Esophagus muscularis mucosa (tissue), 4 donors: ENCODE measurements around the gene TTC7B. TPM values are rescaled to one million over a fixed set of nuclear protein-coding genes. Genes with fewer than 3 reads are reported as not detected.

Experiments
- DNase-seq: peaks from one replicate; pipeline ENCODE4 v3.0.0-alpha.2; 2017; ENCODE audit errors: extremely low spot score
- H3K27ac ChIP-seq, 4 donors: fragments of 200-600 bp; sonication (generic); replicated peaks in 1 of 4; 1 replicate in 3 of 4; 2 replicates in 1 of 4; pipeline ENCODE4 v1.5.1; 2016 to 2019; ENCODE audit warnings: mild to moderate bottlenecking in 1 of 4
- H3K27me3 ChIP-seq, 4 donors: fragments of 200-600 bp; sonication (generic); one replicate each; pipeline versions ENCODE4 v1.5.1 to v1.6.0; 2016 to 2019
- H3K36me3 ChIP-seq, 4 donors: fragments of 200-600 bp; sonication (generic); one replicate each; pipeline ENCODE4 v1.5.1; 2016 to 2019
- H3K4me1 ChIP-seq, 4 donors: fragments of 200-600 bp; sonication (generic); one replicate each; pipeline ENCODE4 v1.5.1; 2016 to 2019
- H3K4me3 ChIP-seq, 4 donors: fragments of 200-600 bp; sonication (generic); 1 replicate in 2 of 4; 2 replicates in 2 of 4; pipeline ENCODE4 v1.5.1; 2016 to 2019; ENCODE audit warnings: mild to moderate bottlenecking in 4 of 4, moderate library complexity in 1 of 4
- H3K9me3 ChIP-seq, 4 donors: fragments of 200-600 bp; sonication (generic); 1 replicate in 3 of 4; 2 replicates in 1 of 4; pipeline ENCODE4 v1.5.1; 2016 to 2019
- CTCF ChIP-seq, 3 experiments: fragments of 200-600 bp in 2 of 3; fragments of 450-650 bp in 1 of 3; sonication (generic) in 2 of 3; IDR thresholded peaks; one replicate each; pipeline ENCODE4 v1.5.1; 2017 to 2019; ENCODE audit warnings: antibody characterized with exemption in 3 of 3, mild to moderate bottlenecking in 2 of 3, moderate library complexity in 1 of 3
- EP300 ChIP-seq: sonication (generic); formaldehyde crosslinking; IDR thresholded peaks from one replicate; pipeline ENCODE4 v1.6.1; 2017; ENCODE audit warnings: antibody characterized with exemption
- POLR2A ChIP-seq: fragments of 450-650 bp; IDR thresholded peaks from one replicate; pipeline ENCODE4 v1.6.1; 2017; ENCODE audit warnings: antibody characterized with exemption, moderate library complexity, mild to moderate bottlenecking, low read depth
- POLR2AphosphoS5 ChIP-seq, 2 donors: sonication (generic); formaldehyde crosslinking; IDR thresholded peaks; one replicate each; pipeline ENCODE4 v1.6.1; 2017; ENCODE audit warnings: antibody characterized with exemption in 2 of 2
- WGBS: methylation state at CpG from one replicate; pipeline ENCODE4 v1.1.5; 2018; 5-methylcytosine and 5-hydroxymethylcytosine counted together
- intact Hi-C: fragments of 100-400 bp; cut with DNase I; formaldehyde crosslinking; loops from one replicate; pipeline ENCODE4 v1.15.1; 2023
- total RNA-seq, 4 donors: library from RNA; depleted of rRNA; stranded (reverse); fragments of >200 nt; gene quantifications; one replicate each; pipeline versions ENCODE4 v1.1.0 to v1.2.1, GENCODE V29; 2016

TTC7B gene
- total RNA-seq, 4 donors from 2014 or later = 54.4 to 148 (median 113) TPM

- DNase-seq = peak; percentile 80
- Histone ChIP-seq H3K4me3 (no peak overlapping the region), H3K27me3 (no peaks in the 10 kb centered on the region), H3K36me3 (no peaks in the 10 kb centered on the region), H3K27ac (peak overlapping the region in 2 of 4 donors; percentile 82 to 94), H3K9me3 (no peaks in the 10 kb centered on the region), H3K4me1 (peaks cover 22 to 32% (median 24%) of the 10 kb centered on the region in 4 donors)
- intact Hi-C loops = loop anchor here (5.0 kb wide), 2 partner anchors 375 to 455 kb away; no protein-coding TSS in a partner anchor
- 97% methylated on average over 10 of the region's 10 CpGs for WGBS
- no peak for TF ChIP-seq POLR2A
- TF ChIP-seq EP300 = no peak
- TF ChIP-seq CTCF (IDR thresholded peaks at IDR 0.05) = no peak
- TF ChIP-seq POLR2AphosphoS5 (IDR thresholded peaks at IDR 0.05) = no peak
Observed at GRCh38 chr14:90756755-90757345, 59.4 kb downstream of the TTC7B start.

- WGBS = 77% methylated on average over 4 of the region's 4 CpGs
- H3K27ac ChIP-seq = no peak overlapping the region
- no peaks in the 10 kb centered on the region for H3K27me3 ChIP-seq
- peak; percentile 29 for DNase-seq
- TF ChIP-seq POLR2A (no peak), EP300 (no peak), CTCF (IDR thresholded peaks at IDR 0.05) (no peak)
- H3K4me1 ChIP-seq = peaks cover 22 to 32% (median 24%) of the 10 kb centered on the region in 4 donors
- H3K36me3 ChIP-seq = no peaks in the 10 kb centered on the region
- H3K9me3 ChIP-seq = no peaks in the 10 kb centered on the region
- intact Hi-C loops = loop anchor here (5.0 kb wide), 2 partner anchors 373 to 453 kb away; no protein-coding TSS in a partner anchor
- H3K4me3 ChIP-seq = no peak overlapping the region
Observed at GRCh38 chr14:90755661-90756304, 60.4 kb downstream of the TTC7B start.

GRCh38 chr14:90753456-90754005 is 62.7 kb downstream of the TTC7B start:
- TF ChIP-seq EP300 = no peak
- TF ChIP-seq POLR2AphosphoS5 (IDR thresholded peaks at IDR 0.05) = no peak
- no peak for TF ChIP-seq CTCF (IDR thresholded peaks at IDR 0.05)
- no peak for TF ChIP-seq POLR2A
- DNase-seq = no peak
- Histone ChIP-seq H3K4me1 (peaks cover 5 to 10% (median 9%) of the 10 kb centered on the region in 4 donors), H3K27me3 (no peaks in the 10 kb centered on the region), H3K9me3 (peaks cover 0 to 6% (median 3%) of the 10 kb centered on the region in 4 donors), H3K4me3 (no peak overlapping the region), H3K36me3 (no peaks in the 10 kb centered on the region), H3K27ac (no peak overlapping the region)
- 87% methylated on average over 3 of the region's 3 CpGs for WGBS
- intact Hi-C loops = no loop called here

- H3K4me1 ChIP-seq = no peaks in the 10 kb centered on the region
- no peaks in the 10 kb centered on the region for H3K36me3 ChIP-seq
- WGBS = 71% methylated on average over 1 of the region's 1 CpG
- DNase-seq = peak; percentile 34
- intact Hi-C loops = no loop called here
- H3K27ac ChIP-seq = no peak overlapping the region
- TF ChIP-seq POLR2A (no peak), EP300 (no peak), CTCF (IDR thresholded peaks at IDR 0.05) (no peak), POLR2AphosphoS5 (IDR thresholded peaks at IDR 0.05) (no peak)
- H3K9me3 ChIP-seq = peaks cover 0 to 6% (median 3%) of the 10 kb centered on the region in 4 donors
- no peak overlapping the region for H3K4me3 ChIP-seq
- H3K27me3 ChIP-seq = no peaks in the 10 kb centered on the region
Observed at GRCh38 chr14:90750701-90751100, 65.5 kb downstream of the TTC7B start.
